NCI-H446 treated with DMSO at 0.1 percent for 48 hours (cell line): ENCODE results near the gene ASRGL1.

ENCODE experiments used
- DNase-seq: peaks from one replicate; lab custom pipeline; 2025; lab: John Stamatoyannopoulos, UW

The ASRGL1 gene

DNA sequence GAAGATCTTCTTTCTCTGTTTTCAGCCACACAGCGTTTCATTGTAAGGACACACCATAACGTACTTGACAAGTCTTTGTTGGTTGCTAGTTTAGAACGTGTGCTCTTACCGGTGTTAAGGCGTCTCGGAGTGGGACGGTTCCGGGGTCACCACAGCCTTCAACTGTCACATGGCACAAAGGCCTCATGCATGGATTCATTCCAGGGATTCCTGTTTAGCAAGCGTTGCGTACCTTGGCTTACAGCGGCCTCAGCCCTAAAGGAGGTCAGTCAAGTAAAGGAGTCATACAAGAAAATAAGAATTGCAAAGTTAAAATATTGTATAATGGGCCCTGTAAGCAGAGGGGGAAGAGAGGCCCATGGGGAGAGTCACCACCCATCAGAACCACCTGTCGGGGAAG is 79.3 kb downstream of the ASRGL1 start:
- DNase-seq = no peak

DNA sequence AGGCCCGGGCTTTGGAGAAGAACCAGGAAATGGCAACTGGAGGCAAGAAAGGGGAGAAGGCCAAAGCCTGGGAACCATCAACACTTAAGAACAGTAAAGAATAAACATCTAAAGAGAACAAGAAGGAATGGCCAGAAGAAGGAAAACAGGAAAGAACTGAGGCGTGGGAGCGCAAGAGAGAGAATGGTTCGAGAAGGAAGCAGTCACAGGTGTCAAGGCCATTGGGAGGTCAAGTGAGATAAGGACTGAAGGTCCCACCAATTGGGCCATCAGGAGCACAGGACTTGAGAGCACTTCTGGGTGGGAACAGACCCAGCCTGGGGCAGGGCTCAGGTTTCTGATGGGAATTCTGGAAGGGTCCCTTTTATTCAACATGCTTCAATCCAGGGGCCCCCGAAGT is 80.9 kb downstream of the ASRGL1 start:
- DNase-seq = no peak

DNA sequence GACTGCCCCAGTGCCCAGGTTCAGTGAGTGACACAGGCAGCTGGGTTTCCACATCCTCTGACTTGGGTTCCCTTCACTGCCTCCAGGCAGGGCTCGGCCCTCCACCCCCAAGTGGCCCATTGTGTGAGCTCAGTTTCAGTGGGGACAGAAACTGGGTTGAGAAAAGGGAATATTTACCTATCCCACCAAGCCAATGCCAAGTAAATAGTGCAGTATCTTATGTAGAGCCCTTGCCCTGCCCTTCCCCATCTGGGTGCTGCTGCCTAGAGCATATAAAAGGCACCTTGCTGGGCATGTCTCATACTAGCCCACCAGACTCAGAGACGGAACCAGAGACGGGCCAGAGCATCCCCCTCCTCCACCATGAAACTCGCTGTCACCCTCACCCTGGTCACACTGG is 81.5 kb downstream of the ASRGL1 start, which contains the start of gene SCGB1A1:
Gene SCGB1A1, plus strand, starts transcription at position 301 of the 400 bp plus-strand sequence. Its CDS starts 63 bp downstream, at position 364.
- DNase-seq = no peak

DNA sequence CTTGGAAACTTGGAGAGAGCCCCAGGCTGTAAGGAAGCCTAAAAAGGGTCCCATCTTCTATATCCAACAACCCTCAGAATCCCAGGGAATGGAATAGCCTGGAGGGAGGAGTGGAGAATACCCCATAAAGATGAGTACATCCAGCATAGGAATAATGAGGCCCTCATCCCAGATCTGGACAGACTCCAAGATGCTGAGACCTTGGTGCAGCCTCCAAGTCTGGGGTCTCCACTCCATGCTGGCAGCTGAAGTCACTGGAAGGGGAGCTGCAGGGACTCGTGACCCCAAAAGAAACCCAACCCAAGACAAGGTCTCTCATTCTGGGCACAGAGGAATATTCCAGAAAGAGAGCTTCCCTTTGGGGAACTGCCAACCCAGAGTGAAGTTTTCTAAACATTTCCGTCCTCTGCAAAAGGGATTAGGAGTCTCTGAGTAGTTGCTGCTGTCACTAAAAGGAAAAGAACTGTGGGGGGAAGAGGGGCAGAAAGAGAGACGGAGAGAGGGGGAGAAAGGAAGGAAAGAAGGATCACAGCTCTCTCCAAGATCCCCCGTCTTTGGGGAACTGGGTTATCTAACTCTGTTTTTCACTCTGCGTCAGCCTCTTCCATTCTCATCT is 82.2 kb downstream of the ASRGL1 start:
- no peak for DNase-seq

DNA sequence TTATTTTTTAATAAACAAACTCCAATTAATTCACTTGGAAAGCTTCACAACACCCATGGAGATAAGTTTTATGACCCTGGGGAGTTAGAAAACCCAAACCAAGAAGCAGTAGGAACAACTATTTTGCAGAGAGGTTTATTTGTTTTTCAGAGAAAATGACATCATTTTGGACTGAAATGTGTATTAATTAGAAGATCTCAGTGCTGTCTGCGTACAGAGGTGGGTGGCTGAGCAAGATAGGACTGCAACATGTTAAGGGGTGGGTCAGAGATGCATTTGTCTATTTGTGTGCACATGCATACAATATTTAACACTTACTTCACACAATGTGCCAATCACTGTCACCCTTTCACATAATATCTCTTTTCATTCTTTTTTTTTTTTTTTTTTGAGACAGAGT is 82.7 kb downstream of the ASRGL1 start:
- DNase-seq = no peak

DNA sequence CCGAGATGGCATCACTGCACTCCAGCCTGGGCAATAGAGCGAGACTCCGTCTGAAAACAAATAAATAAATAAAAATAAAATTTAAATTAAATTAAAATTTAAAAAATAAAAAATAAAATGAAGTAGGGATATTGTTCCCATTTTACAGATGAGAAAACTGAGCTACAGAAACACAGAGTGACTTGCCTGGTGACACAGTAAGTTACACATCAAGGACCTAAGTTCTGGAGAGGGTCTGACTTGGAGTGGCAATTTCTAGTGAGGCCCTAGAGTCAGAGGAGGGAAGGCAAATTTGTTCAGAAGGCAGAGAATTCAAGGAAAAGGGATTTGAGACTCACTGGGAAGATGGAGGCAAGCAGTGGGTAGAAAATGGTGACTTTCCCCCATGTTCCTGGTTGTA is 83.6 kb downstream of the ASRGL1 start:
- DNase-seq = no peak

DNA sequence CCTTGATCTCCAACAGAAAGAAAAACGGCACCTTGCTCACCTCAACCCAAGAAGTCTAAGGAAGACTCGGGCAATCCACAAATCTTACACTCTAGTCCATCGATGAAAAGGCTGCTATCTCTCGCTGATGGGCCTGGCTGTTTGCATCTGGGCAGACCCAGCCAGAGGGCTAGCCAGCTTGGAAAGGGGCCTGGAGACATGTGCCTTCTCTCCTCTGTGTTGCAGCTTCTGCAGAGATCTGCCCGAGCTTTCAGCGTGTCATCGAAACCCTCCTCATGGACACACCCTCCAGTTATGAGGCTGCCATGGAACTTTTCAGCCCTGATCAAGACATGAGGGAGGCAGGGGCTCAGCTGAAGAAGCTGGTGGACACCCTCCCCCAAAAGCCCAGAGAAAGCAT is 84.7 kb downstream of the ASRGL1 start:
- DNase-seq = no peak

DNA sequence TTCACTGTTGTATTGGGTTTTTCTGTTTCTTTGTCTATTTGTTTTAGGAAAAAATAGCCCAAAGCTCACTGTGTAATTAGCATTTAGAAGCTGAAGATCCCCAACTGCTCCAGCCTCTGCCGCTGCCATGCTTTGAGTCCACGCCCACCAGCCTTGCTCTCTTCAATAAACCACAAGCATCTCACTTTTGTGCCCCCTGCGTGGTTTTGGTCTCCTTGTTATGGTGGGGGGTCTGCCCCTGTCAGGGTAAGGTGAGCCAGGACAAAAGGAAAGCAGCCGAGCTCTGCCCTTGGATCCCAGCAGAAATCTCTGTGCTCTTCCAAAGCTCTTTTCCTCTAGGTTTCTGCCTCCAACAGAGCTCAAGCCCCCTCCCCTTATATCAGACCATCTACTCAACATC is 85.8 kb downstream of the ASRGL1 start:
- DNase-seq = no peak

DNA sequence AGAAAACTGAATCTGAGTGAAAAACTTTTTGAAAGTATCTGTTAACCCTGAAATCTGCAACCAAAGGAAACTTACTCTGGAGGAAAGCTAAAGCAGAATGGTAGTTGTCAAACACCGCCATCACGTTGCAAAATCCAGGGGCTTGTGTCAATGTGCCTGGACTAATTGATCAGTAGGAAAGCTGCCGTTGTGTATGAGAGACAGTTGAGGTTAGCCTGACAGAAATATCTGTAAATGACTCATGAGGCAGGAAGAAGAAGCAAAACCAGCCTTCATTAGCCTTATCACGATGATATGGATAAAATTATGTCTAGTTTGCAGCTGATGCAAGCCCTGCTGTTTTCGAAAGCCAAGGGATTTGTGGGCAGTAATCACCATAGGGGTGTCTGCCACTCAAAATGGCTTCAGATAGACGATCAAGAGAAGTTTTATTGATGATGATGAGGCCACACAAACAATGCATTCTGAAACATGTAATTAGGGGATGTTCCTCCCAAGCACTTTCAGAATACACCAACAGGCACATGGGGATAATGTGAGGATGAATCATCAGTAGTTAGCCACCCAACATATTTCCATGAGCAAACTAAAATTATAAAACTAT is 90.5 kb downstream of the ASRGL1 start:
- DNase-seq = no peak

DNA sequence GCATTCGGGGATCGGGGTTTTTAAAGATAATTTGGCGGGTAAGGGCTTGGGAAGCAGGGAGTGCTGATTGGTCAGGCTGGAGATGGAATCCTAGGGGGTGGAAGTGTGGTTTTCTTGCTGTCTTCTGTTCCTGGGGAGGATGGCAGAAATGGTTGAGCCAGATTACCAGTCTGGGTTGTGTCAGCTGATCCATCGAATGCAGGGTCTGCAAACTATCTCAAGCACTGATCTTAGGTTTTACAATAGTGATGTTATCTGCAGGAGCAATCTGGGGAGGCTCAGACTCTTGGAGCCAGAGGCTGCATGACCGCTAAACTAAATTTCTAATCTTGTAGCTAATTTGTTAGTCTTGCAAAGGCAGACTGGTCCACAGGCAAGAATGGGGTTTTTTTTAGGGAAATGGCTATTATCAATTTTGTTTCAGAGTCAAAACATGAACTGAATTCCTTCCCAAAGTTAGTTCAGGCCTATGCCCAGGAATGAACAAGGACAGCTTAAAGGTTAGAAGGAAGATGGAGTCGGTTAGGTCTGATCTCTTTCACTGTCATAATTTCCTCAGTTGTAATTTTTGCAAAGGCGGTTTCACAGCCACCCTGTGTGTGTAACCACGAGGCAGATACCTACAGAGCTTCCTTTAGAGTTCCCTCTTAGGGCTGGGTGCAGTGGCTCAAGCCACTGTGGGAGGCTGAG is 91.8 kb downstream of the ASRGL1 start:
- DNase-seq = no peak

DNA sequence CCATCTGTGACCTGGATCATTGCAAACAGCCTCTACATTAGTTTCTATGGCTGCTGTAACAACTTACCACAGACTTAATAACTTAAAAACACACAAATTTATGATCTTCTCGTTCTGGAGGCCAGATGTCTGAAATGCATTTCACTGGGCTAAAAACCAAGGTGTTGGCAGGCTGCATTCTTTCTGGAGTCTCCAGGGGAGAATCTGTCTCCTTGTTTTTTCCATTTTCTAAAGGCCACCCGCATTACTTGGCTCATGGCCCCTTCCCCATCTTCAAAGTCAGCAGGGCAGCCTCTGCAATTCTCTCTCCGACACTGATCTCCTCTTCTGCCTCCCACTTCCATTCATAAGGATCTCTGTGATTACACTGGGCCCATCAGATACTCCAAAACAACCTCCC is 93.2 kb downstream of the ASRGL1 start:
- peak; percentile 64 for DNase-seq

DNA sequence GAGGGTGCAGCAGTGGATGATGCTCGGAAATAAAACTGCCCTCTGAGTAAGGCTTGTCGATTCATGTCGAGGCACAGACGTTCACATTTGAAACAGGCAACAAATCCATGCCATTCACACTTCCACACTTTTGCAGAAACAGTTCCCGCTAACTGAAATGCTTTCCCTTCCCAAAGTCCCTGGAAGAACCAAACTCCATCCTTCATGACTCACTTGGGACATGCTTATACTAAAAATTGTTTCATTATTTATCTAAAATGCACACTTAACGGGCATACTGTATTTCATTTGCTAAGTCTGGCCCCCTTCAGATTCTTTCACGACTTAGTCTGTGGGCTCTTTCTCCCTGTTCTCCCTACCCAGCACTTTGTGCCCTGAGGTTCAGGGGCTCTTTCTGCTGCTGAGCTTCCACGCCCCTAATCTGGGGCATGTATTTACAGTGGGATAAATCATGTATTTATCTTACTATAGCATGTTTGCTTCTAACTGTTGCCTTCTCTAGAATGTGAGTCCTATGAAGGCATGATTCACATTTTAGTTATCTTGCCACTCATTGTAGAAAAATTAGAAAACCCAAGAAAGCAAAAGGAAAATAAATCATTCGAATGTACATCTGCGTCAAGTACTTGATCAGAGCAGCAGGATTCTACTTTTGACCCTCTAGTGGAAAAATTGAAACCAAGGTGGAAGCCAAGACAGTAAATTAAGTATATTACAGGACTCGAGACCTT is 94.1 kb downstream of the ASRGL1 start:
- no peak for DNase-seq

DNA sequence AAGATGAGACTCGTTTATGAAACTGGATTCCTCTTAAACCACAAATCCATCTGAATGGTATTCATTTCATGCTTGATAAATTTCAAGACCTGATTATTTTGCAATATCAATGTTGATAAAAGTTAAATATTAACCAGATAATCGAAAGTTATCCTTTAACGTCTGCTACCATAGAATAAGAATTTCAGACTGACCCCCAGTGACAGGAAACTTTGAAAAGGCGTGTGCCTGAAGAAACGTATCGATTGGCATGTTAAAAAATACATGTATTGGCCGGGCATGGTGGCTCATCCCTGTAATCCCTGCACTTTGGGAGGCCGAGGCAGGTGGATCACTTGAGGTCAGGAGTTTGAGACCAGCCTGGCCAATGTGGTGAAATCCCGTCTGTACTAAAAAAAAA is 95.4 kb downstream of the ASRGL1 start:
- no peak for DNase-seq

DNA sequence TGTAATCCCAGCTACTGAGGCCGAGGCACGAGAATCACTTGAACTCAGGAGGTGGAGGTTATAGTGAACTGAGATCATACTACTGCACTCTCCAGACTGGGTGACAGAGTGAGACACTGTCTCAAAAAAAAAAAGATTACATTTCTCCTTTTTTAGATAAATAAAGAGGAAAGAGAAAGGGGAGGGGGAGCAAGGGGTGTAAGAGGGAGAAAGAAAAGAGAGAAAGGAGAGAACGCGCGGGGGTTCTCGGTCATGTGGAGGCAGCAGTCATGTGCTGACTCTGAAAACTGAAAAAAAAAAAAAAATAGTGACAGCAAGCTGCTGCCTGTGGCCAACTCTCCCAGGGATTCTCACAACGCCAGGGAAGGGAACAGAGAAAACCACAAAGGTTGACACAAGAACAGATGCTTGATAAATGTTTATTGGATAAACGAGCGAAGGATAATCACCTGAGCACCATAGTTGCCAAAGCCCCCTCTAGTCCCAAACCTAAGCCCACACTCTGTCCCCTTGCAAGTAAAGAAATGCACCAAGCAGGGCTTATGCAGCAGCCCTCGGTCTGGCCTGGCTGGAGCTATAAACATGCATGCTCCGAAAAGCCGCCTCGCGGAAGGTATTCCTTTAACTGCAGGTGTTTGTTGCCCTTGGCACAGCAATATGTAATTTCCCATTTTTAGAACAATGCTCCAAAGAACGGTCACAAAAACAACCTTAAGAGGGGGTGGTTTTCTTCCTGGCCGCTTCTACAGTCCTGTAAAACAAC is 96.1 kb downstream of the ASRGL1 start:
- DNase-seq = no peak

DNA sequence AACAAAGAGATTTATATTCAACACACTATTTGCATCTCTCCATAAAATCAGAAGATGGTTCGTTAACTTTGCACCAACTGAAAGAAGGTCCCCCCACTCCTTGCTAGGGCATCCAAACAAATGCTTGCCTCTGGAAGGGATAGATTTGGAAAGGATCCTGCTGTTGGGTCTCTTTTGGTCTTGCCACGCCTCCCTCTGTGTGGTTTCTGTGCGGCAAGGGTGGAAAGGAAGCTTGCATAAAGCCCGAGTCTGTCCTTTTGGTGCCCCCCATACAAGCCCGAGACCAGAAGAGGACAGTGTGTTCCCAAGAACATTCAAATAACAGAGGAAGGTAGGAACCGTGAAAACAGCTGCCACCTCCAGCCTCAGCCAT is 96.6 kb downstream of the ASRGL1 start:
- DNase-seq = no peak

DNA sequence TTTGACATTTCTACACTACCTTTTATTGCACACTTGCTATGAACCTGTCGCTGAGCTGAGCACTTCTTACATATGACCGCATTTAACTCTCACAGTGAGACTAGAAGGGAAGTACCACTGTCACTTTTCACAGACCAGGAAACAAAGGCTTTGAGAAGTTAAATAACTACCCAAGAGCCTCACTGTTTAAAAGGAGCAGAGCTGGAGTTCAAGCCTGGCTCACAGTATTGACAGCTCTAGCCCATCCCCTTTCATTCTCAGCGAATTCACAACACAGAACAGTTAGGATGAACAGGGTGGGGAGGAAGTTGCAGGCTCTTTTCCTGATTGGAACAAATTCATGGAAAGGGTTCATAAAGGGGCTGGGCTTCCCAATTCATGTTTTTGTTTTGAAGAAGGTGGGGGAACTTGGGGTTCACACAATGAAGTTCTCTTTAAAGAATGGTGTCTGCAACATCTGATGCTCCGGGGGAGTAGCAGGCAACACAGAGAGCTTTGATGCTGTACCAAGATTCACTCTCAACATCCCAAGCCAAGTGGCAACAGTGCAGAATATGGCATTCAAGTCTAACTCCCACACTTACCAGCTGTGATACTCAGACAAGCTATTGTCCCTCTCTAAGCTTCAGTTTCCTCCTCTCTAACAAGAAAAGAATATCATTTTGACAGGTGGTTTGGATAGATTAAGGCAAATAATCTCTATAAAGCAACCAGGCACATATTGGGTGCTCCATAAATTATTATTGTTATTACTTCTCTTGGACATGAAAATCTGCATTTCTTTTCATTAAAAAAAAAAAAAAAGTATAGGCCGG is 98.8 kb downstream of the ASRGL1 start:
- DNase-seq = no peak

DNA sequence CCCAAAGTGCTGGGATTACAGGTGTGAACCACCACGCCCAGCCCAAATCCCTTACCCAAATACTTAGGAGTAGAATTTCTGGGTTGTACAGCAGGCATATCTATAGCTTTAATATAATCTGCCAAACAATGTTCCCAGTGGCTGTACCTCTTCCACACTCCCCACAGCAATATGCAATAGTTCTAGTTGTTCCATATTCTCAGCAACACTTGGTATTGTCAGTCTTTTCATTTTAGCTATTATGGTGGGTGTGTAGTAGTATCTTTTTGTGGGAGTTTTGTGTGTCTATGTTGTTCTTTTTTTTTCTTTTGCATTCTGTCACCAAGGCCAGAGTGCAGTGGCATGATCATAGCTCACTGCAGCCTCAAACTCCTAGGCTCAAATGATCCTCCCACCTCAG is 100.4 kb downstream of the ASRGL1 start:
- DNase-seq = no peak

DNA sequence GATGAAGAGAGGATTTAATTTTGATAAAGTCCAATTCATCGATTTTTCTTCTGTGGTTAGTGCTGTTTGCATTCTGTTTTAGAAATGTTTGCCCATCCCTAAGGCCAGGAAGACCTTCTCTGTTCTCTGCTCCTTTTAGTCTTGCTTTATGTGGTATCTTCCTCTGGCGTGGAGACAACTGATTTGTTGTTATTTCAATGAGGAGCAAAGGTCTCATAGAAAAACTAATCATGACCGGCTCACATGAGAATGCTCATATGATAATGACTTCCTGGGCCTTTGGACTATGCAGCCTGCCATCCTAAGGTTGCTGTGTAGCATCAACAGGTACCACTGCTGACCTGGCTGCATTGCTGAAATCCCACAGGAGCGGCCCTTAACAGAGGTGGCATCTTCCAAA is 101.4 kb downstream of the ASRGL1 start:
- DNase-seq = no peak

DNA sequence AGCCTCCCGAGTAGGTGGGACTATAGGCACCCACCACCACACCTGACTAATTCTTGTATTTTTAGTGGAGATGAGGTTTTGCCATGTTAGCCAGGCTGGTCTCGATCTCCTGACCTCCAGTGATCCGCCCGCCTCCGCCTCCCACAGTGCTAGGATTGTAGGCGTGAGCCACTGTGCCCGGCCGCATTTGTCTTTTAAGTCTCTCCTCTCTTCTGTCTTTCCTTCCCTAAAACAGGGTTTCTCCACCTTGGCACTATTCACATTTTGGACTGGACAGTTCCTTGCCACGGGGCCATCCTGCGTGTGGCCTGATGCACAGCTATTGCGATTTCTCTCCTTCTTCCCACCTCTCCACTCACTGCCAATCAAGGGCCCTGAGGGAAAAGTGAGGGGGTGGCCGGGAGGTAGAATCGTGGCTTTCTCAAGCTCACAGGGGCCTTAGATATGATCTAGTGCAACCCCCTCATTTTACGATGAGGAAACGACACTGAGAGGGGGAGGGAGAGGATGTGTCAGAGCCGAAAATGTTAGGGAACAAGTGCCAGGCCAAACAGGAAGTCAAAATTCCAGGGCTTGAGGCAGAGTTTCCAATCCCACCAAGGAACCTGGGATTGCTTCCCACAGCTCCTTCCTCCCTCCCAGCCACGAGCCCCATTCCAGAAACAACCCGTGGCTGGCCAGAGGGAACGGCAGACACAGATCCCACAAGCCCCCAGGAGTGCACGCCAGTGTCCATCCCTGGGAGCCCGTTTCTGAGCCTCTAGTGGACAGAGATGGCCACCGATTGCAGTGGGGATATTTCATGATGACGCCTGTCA is 102.7 kb downstream of the ASRGL1 start:
- DNase-seq = no peak
